Suprapubic skin (tissue), 3 donors: ENCODE results near the gene PCA3.

Experiments
- CTCF ChIP-seq, 2 donors: fragments of 200-600 bp in 1 of 2; fragments of 450-650 bp in 1 of 2; sonication (generic) in 1 of 2; IDR thresholded peaks; one replicate each; pipeline ENCODE4 v1.5.1; 2016 to 2019; ENCODE audit warnings: antibody characterized with exemption in 2 of 2, mild to moderate bottlenecking in 1 of 2, moderate library complexity in 1 of 2
- POLR2A ChIP-seq, 2 donors: fragments of 450-650 bp; IDR thresholded peaks; one replicate each; pipeline ENCODE4 v1.6.1; 2017; ENCODE audit warnings: antibody characterized with exemption in 2 of 2, mild to moderate bottlenecking in 2 of 2, moderate library complexity in 2 of 2

GRCh38 chr9:76716085-76716672 is 48.1 kb upstream of the PCA3 start:
- TF ChIP-seq CTCF (IDR thresholded peaks at IDR 0.05) (no peak), POLR2A (IDR thresholded peaks at IDR 0.05) (no peak)
